Gastrocnemius medialis (tissue), 4 donors: ENCODE data around the gene RUNX1. TPM values are rescaled to one million over a fixed set of nuclear protein-coding genes. Genes with fewer than 3 reads are reported as not detected.

Source experiments
- ATAC-seq, 2 donors: fragments of 150-250 bp; one replicate each; pipeline ENCODE4 v1.9.1; 2016
- DNase-seq, 2 donors: peaks; one replicate each; pipeline ENCODE4 v3.0.0-alpha.2; 2019
- H3K27ac ChIP-seq, 4 donors: fragments of 200-600 bp; sonication (generic); 1 replicate in 1 of 4; 2 replicates in 3 of 4; pipeline ENCODE4 v1.5.1; 2016 to 2018; ENCODE audit warnings: mild to moderate bottlenecking in 2 of 4, moderate library complexity in 1 of 4
- H3K27me3 ChIP-seq, 3 donors: fragments of 200-600 bp; sonication (generic) in 2 of 3; 1 replicate in 1 of 3; 2 replicates in 2 of 3; pipeline versions ENCODE4 v1.5.1 to v1.6.0; 2016 to 2019; ENCODE audit warnings: mild to moderate bottlenecking in 1 of 3, moderate library complexity in 1 of 3
- H3K36me3 ChIP-seq, 2 donors: fragments of 200-600 bp; sonication (generic) in 1 of 2; one replicate each; pipeline ENCODE4 v1.5.1; 2017 to 2018
- H3K4me1 ChIP-seq, 2 donors: fragments of 200-600 bp; sonication (generic) in 1 of 2; one replicate each; pipeline ENCODE4 v1.5.1; 2016 to 2017; ENCODE audit warnings: mild to moderate bottlenecking in 2 of 2
- H3K4me3 ChIP-seq, 4 donors: fragments of 200-600 bp; sonication (generic) in 3 of 4; 1 replicate in 1 of 4; 2 replicates in 3 of 4; pipeline ENCODE4 v1.5.1; 2016 to 2019; ENCODE audit warnings: mild to moderate bottlenecking in 2 of 4
- H3K9me3 ChIP-seq, 3 donors: fragments of 200-600 bp; sonication (generic) in 2 of 3; 1 replicate in 1 of 3; 2 replicates in 2 of 3; pipeline ENCODE4 v1.5.1; 2016 to 2019
- CTCF ChIP-seq, 5 experiments: fragments of 450-650 bp in 3 of 5; fragments of 200-600 bp in 2 of 5; sonication (generic) in 2 of 5; IDR thresholded peaks in 4 of 5; conservative IDR thresholded peaks in 1 of 5; 1 replicate in 4 of 5; 2 replicates in 1 of 5; pipeline ENCODE4 v1.5.1; 2016 to 2019; ENCODE audit warnings: antibody characterized with exemption in 5 of 5, mild to moderate bottlenecking in 3 of 5, moderate library complexity in 3 of 5
- POLR2A ChIP-seq, 2 donors: fragments of 450-650 bp; IDR thresholded peaks; one replicate each; pipeline ENCODE4 v1.6.1; 2017; ENCODE audit warnings: antibody characterized with exemption in 2 of 2, mild to moderate bottlenecking in 2 of 2, moderate library complexity in 2 of 2
- in situ Hi-C, 4 donors: fragments of 200-750 bp; cut with MboI; loops; one replicate each; pipeline versions ENCODE4 v1.15.0 to v1.8.0; 2017; ENCODE audit warnings: low sequenced_read_pairs in 4 of 4
- intact Hi-C: fragments of 100-400 bp; cut with DNase I; formaldehyde crosslinking; loops from one replicate; pipeline ENCODE4 v1.15.1; 2023; ENCODE audit warnings: low total_unique reads
- total RNA-seq, 4 donors: library from RNA; depleted of rRNA; stranded (reverse); fragments of >200 nt; gene quantifications; one replicate each; pipeline versions ENCODE4 v1.1.0 to v1.2.3, GENCODE V29; 2016

RUNX1 gene
- total RNA-seq, 4 donors from 2014 or later, result 8.0 to 20.9 (median 10.6) TPM

- peaks cover 57 to 59% of the 10 kb centered on the region in 2 donors for H3K4me1 ChIP-seq
- no peaks in the 10 kb centered on the region for H3K27me3 ChIP-seq
- DNase-seq (no peak), ATAC-seq (peak in 1 of 2 donors; percentile 25)
- H3K36me3 ChIP-seq, result no peaks in the 10 kb centered on the region
- no peaks in the 10 kb centered on the region for H3K9me3 ChIP-seq
- TF ChIP-seq CTCF (IDR thresholded peaks at IDR 0.05 in 4 of 5, conservative IDR thresholded peaks at IDR 0.05 in 1 of 5) (no peak), POLR2A (IDR thresholded peaks at IDR 0.05) (peak in 1 of 2 donors; percentile 53)
- intact Hi-C loops, result loop anchor here (1.0 kb wide), 2 partner anchors 43 to 411 kb away; no protein-coding TSS in a partner anchor
- peak overlapping the region; percentile 85 to 97 (median 92) for H3K27ac ChIP-seq
- no peak overlapping the region for H3K4me3 ChIP-seq
- in situ Hi-C loops, result no loop called here
Observed at GRCh38 chr21:34844924-34845238, 204.2 kb downstream of the RUNX1 start.

DNA sequence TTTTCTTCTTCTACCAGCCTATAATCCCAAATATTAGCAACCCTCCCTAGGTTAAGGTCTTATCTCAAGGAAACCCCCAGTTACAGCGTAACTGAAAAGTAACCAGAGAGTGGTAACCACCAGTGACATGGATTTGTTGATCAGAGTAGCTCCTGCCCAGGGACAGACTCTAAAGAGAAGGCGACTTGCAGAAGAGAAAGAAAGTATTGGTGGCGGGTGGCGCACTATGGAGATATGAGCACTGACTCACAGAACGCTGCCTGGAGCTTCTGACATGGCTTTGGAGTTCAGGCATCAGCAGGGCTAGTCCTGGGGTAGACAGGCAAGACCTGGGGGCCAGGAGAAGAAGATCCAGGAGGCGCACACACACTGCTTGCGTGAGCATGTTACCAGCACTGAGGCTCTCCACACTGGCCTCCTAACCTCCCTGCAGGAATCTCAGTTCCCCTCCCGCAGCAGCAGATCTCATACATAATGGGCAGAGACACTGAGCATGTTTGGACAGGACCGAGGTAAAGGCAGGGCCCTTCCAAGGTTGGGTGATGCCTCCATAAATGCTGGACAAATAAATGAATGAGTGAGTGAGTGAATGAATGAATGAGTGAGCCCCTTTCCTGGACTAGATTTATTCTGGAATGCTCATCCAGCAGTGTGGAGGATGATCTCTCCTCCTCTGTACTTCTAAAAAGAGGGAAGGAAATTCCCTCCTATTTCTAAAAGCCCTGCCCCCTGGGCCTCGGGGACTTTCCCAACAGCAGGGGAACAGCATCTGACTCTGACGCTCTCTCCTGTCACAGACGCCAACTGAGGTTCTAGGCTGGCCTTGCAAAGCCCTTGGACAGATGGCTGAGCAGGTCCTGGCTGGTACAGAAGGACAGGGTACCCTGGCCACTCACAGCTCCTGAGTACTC lies 204.8 kb downstream of the RUNX1 start:
- ATAC-seq (peak; percentile 65), DNase-seq (peak; percentile 86 to 93)
- intact Hi-C loops (loop anchor here (1.0 kb wide), 2 partner anchors 44 to 412 kb away; no protein-coding TSS in a partner anchor), in situ Hi-C loops (no loop called here)
- Histone ChIP-seq H3K4me1 (peaks cover 57 to 59% of the 10 kb centered on the region in 2 donors), H3K4me3 (peak overlapping the region in 2 of 4 donors; percentile 43 to 49), H3K27ac (peak overlapping the region; percentile 85 to 97 (median 92)), H3K36me3 (no peaks in the 10 kb centered on the region), H3K9me3 (no peaks in the 10 kb centered on the region), H3K27me3 (no peaks in the 10 kb centered on the region)
- no peak for TF ChIP-seq CTCF (IDR thresholded peaks at IDR 0.05 in 4 of 5, conservative IDR thresholded peaks at IDR 0.05 in 1 of 5)
- TF ChIP-seq POLR2A (IDR thresholded peaks at IDR 0.05), result peak; percentile 46 to 76

- intact Hi-C loops (loop anchor here (1.0 kb wide), 1 partner anchor 48 kb away; no protein-coding TSS in a partner anchor), in situ Hi-C loops (no loop called here)
- TF ChIP-seq POLR2A (IDR thresholded peaks at IDR 0.05) (peak; percentile 21 to 48), CTCF (IDR thresholded peaks at IDR 0.05 in 4 of 5, conservative IDR thresholded peaks at IDR 0.05 in 1 of 5) (no peak)
- H3K4me3 ChIP-seq, result peak overlapping the region; percentile 27 to 49 (median 37)
- H3K27me3 ChIP-seq, result no peaks in the 10 kb centered on the region
- peak; percentile 82 to 92 for DNase-seq
- peak overlapping the region; percentile 85 to 97 (median 92) for H3K27ac ChIP-seq
- ATAC-seq, result peak; percentile 64 to 70
- no peaks in the 10 kb centered on the region for H3K36me3 ChIP-seq
- H3K9me3 ChIP-seq, result no peaks in the 10 kb centered on the region
- peaks cover 57 to 59% of the 10 kb centered on the region in 2 donors for H3K4me1 ChIP-seq
Observed at GRCh38 chr21:34843562-34843961, 205.5 kb downstream of the RUNX1 start.

DNA sequence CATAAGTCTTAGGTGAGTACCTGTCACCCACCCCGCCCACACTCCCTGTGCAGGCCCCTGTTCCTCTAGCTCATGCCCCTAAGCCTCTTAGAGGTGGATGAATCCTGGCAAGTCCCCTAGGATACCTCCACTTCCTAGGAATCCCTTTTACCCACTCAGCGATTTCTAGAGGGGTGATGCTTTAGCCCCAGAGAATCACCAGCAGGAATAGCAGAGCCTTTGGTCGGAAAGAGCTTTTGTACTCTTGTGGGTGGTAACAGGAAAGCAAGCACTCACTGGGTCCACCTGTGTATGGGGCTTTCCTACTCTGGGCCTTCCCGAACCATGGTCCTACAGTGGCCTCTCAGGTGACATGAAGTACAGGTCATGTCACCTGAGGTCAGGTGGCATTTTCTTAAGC lies 207.9 kb downstream of the RUNX1 start:
- Histone ChIP-seq H3K4me3 (no peak overlapping the region), H3K9me3 (no peaks in the 10 kb centered on the region), H3K27ac (peak overlapping the region in 3 of 4 donors; percentile 35 to 85 (median 36)), H3K4me1 (peaks cover 43 to 62% of the 10 kb centered on the region in 2 donors), H3K36me3 (no peaks in the 10 kb centered on the region), H3K27me3 (no peaks in the 10 kb centered on the region)
- ATAC-seq (no peak), DNase-seq (no peak)
- TF ChIP-seq POLR2A (IDR thresholded peaks at IDR 0.05), result no peak
- no peak for TF ChIP-seq CTCF (IDR thresholded peaks at IDR 0.05 in 4 of 5, conservative IDR thresholded peaks at IDR 0.05 in 1 of 5)
- intact Hi-C loops (no loop called here), in situ Hi-C loops (no loop called here)
